ENCODE results near the gene TRAIP.

- TF ChIP-seq, protein P1, sequence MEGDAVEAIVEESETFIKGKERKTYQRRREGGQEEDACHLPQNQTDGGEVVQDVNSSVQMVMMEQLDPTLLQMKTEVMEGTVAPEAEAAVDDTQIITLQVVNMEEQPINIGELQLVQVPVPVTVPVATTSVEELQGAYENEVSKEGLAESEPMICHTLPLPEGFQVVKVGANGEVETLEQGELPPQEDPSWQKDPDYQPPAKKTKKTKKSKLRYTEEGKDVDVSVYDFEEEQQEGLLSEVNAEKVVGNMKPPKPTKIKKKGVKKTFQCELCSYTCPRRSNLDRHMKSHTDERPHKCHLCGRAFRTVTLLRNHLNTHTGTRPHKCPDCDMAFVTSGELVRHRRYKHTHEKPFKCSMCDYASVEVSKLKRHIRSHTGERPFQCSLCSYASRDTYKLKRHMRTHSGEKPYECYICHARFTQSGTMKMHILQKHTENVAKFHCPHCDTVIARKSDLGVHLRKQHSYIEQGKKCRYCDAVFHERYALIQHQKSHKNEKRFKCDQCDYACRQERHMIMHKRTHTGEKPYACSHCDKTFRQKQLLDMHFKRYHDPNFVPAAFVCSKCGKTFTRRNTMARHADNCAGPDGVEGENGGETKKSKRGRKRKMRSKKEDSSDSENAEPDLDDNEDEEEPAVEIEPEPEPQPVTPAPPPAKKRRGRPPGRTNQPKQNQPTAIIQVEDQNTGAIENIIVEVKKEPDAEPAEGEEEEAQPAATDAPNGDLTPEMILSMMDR (IDR thresholded peaks at IDR 0.05; ENCODE audit: low read length), result peak; percentile 92
- no peak for TF ChIP-seq EZH2 (IDR thresholded peaks at IDR 0.05; ENCODE audit: borderline replicate concordance, low read length)
These were observed 53.5 kb downstream of the TRAIP start, which contains the start of gene INKA1 for GRCh38 chr3:49802719-49803464.

All from OCI-LY1 (cell line).